Parathyroid adenoma (tissue), 2 donors: ENCODE data around the gene ARFIP1.
"Not testable (repeated sequence)": the region's sequence is repeated elsewhere in the genome, so short reads cannot be mapped to it uniquely, and the experiment has no call there.

Experiments
- H2AFZ ChIP-seq: fragments of 300-600 bp; sonication (generic); one replicate; pipeline ENCODE4 v1.7.0; 2017; ENCODE audit warnings: antibody characterized with exemption, mild to moderate bottlenecking
- H3K27ac ChIP-seq: fragments of 300-600 bp; sonication (generic); one replicate; pipeline ENCODE4 v1.7.0; 2017
- H3K27me3 ChIP-seq: fragments of 300-600 bp; sonication (generic); one replicate; pipeline ENCODE4 v1.7.0; 2017; ENCODE audit warnings: low read length; ENCODE audit not compliant: control insufficient read depth, insufficient read depth
- H3K36me3 ChIP-seq: fragments of 300-600 bp; sonication (generic); one replicate; pipeline ENCODE4 v1.7.0; 2017; ENCODE audit warnings: low read length; ENCODE audit not compliant: control insufficient read depth, insufficient read depth
- H3K4me1 ChIP-seq: fragments of 300-600 bp; sonication (generic); one replicate; pipeline ENCODE4 v1.7.0; 2017; ENCODE audit warnings: control low read depth
- H3K4me2 ChIP-seq: fragments of 300-600 bp; sonication (generic); one replicate; pipeline ENCODE4 v1.7.0; 2017; ENCODE audit warnings: low read length
- H3K4me3 ChIP-seq: fragments of 300-600 bp; sonication (generic); one replicate; pipeline ENCODE4 v1.7.0; 2017; ENCODE audit warnings: low read depth, low read length
- H3K79me2 ChIP-seq: fragments of 300-600 bp; sonication (generic); one replicate; pipeline ENCODE4 v1.7.0; 2017; ENCODE audit warnings: control low read depth
- H3K9ac ChIP-seq: fragments of 300-600 bp; sonication (generic); one replicate; pipeline ENCODE4 v1.7.0; 2017; ENCODE audit warnings: mild to moderate bottlenecking
- H3K9me3 ChIP-seq: fragments of 300-600 bp; sonication (generic); one replicate; pipeline ENCODE4 v1.7.0; 2017; ENCODE audit warnings: low read length; ENCODE audit not compliant: control insufficient read depth
- TF ChIP-seq, protein P1 (sequence below): fragments of 300-600 bp; sonication (generic); IDR thresholded peaks from one replicate; pipeline ENCODE4 v1.7.0; 2017; ENCODE audit warnings: antibody characterized with exemption, mild to moderate bottlenecking
- donor health status: primary hyperparathyroidism.

The ARFIP1 gene

DNA sequence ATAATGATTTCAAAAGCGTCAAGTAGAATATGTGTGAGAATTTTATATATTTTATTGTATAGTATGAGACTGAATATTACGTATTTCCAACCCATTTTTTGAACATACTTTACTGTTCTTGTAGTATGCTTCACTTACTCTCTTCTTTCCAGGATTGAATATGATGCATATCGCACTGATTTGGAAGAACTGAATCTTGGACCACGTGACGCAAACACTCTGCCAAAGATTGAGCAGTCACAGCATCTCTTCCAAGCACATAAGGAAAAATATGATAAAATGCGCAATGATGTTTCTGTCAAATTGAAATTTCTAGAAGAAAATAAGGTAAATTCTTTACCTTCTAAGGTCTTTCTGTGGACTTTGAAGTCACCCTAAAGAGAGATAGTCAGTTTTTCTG, 108.2 kb downstream of the ARFIP1 start:
- Histone ChIP-seq H3K4me3 (no peak overlapping the region), H3K9me3 (no peaks in the 10 kb centered on the region), H3K36me3 (no peaks in the 10 kb centered on the region), H3K27ac (no peak overlapping the region), H3K79me2 (no peaks in the 10 kb centered on the region), H3K4me2 (no peak overlapping the region), H3K27me3 (no peaks in the 10 kb centered on the region), H3K9ac (no peak overlapping the region), H3K4me1 (no peaks in the 10 kb centered on the region), H2AFZ (no peak overlapping the region)
- TF ChIP-seq, protein P1, sequence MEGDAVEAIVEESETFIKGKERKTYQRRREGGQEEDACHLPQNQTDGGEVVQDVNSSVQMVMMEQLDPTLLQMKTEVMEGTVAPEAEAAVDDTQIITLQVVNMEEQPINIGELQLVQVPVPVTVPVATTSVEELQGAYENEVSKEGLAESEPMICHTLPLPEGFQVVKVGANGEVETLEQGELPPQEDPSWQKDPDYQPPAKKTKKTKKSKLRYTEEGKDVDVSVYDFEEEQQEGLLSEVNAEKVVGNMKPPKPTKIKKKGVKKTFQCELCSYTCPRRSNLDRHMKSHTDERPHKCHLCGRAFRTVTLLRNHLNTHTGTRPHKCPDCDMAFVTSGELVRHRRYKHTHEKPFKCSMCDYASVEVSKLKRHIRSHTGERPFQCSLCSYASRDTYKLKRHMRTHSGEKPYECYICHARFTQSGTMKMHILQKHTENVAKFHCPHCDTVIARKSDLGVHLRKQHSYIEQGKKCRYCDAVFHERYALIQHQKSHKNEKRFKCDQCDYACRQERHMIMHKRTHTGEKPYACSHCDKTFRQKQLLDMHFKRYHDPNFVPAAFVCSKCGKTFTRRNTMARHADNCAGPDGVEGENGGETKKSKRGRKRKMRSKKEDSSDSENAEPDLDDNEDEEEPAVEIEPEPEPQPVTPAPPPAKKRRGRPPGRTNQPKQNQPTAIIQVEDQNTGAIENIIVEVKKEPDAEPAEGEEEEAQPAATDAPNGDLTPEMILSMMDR, result no peak

- Histone ChIP-seq H3K9ac (no peak overlapping the region), H3K36me3 (no peaks in the 10 kb centered on the region), H3K4me1 (no peaks in the 10 kb centered on the region), H3K4me2 (no peak overlapping the region), H2AFZ (no peak overlapping the region), H3K27me3 (no peaks in the 10 kb centered on the region), H3K9me3 (no peaks in the 10 kb centered on the region), H3K79me2 (no peaks in the 10 kb centered on the region), H3K27ac (no peak overlapping the region), H3K4me3 (no peak overlapping the region)
- TF ChIP-seq, protein P1, result no peak
Observed at GRCh38 chr4:152892974-152893373, 113.2 kb downstream of the ARFIP1 start.

DNA sequence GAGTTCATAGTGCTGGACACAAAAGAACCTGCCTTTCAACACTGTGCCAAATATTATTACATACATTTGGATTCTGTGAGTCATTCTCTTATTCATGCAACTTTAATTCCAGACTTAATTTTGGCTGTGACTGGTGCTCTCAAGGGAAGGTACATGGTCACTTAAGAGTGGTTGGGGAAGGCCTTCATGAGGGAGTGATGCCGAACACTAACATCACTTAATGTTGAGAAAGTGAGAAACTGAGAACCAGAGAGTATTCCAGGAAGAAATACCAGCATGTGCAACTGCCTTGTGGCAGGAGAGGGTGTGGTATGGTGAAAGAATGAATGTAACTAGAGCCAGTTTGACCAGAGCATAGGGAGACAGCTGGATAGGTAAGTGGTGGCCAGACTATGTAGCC, 114.9 kb downstream of the ARFIP1 start:
- no peak overlapping the region for H3K27ac ChIP-seq
- H3K9ac ChIP-seq, result no peak overlapping the region
- no peaks in the 10 kb centered on the region for H3K27me3 ChIP-seq
- no peak overlapping the region for H3K4me2 ChIP-seq
- no peaks in the 10 kb centered on the region for H3K36me3 ChIP-seq
- no peaks in the 10 kb centered on the region for H3K4me1 ChIP-seq
- H3K79me2 ChIP-seq, result no peaks in the 10 kb centered on the region
- H3K9me3 ChIP-seq, result no peaks in the 10 kb centered on the region
- TF ChIP-seq, protein P1, result no peak
- H3K4me3 ChIP-seq, result no peak overlapping the region
- H2AFZ ChIP-seq, result no peak overlapping the region

- TF ChIP-seq, protein P1, result no peak
- no peaks in the 10 kb centered on the region for H3K4me1 ChIP-seq
- no peaks in the 10 kb centered on the region for H3K36me3 ChIP-seq
- no peaks in the 10 kb centered on the region for H3K27me3 ChIP-seq
- no peaks in the 10 kb centered on the region for H3K79me2 ChIP-seq
- H2AFZ ChIP-seq, result no peak overlapping the region
- H3K27ac ChIP-seq, result no peak overlapping the region
- H3K4me3 ChIP-seq, result no peak overlapping the region
- H3K9me3 ChIP-seq, result no peaks in the 10 kb centered on the region
- no peak overlapping the region for H3K4me2 ChIP-seq
- no peak overlapping the region for H3K9ac ChIP-seq
Observed at GRCh38 chr4:152896811-152897210, 117.1 kb downstream of the ARFIP1 start.

GRCh38 chr4:152898133-152898532, 118.4 kb downstream of the ARFIP1 start:
- H3K4me2 ChIP-seq, H3K36me3 ChIP-seq, H3K4me1 ChIP-seq, H3K27ac ChIP-seq, H2AFZ ChIP-seq, H3K27me3 ChIP-seq, H3K79me2 ChIP-seq, H3K9ac ChIP-seq, H3K4me3 ChIP-seq, H3K9me3 ChIP-seq: not testable (repeated sequence)
